ENCODE data around the gene PTMA. TPM values are rescaled to one million over a fixed set of nuclear protein-coding genes. Genes with fewer than 3 reads are reported as not detected.

The PTMA gene
- total RNA-seq, 1 experiment from 2014 or later: 2,164 TPM

DNA sequence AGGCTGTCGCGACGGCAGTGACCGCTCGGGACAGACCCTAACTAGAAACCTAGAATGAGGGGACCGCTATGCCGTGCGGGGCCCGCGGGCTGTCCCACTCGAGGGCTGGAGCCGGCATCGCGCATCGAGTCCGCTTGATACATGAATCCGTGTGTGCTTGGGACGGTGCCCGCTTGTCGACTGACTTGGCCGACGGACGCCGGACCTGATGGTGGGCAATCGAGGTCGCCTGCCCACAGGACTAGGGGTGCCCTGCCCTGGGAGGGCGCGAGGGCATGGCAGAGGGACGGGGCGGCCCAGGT is 749 bp upstream of the PTMA start (continued):
- TF ChIP-seq ARID4B (CRISPR knock-in tag; IDR thresholded peaks at IDR 0.05; ENCODE audit: borderline replicate concordance): no peak; the same call in 1 of the 2 replicates
- no peak for TF ChIP-seq NFYB (CRISPR knock-in tag; conservative IDR thresholded peaks at IDR 0.05; ENCODE audit: low read depth)

GRCh38 chr2:231708773-231709635 is 679 bp downstream of the PTMA start:
- Mint-ChIP-seq H3K9me3 (no peaks in the 10 kb centered on the region), H3K27me3 (ENCODE audit: low read depth) (peaks cover 5% of the 10 kb centered on the region; the same call in 1 of the 2 replicates), H3K36me3 (peaks cover 41% of the 10 kb centered on the region), H3K4me1 (peaks cover 34% of the 10 kb centered on the region), H3K4me3 (peak overlapping the region; percentile 96), H3K27ac (no peak overlapping the region)
- ATAC-seq (no peak), DNase-seq (ENCODE audit: low spot score) (no peak)
- POLR2A ChIA-PET: interaction anchor here (0.6 to 4.8 kb wide), 25 partner anchors 12 to 244 kb away, joined by 3 to 72 read pairs (median 5); partner anchors contain the start of genes COPS7B and NCL
- CTCF ChIA-PET: interaction anchor here (0.9 to 4.0 kb wide), 8 partner anchors 23 to 107 kb away, joined by 3 to 39 read pairs (median 16); no protein-coding TSS in a partner anchor
- TF ChIP-seq SP1 (CRISPR knock-in tag; conservative IDR thresholded peaks at IDR 0.05) (no peak), ZNF416 (CRISPR knock-in tag; IDR thresholded peaks at IDR 0.05) (no peak), ZNF423 (CRISPR knock-in tag; IDR thresholded peaks at IDR 0.05) (no peak), NR2C2 (CRISPR knock-in tag; IDR thresholded peaks at IDR 0.05) (no peak), AFF4 (CRISPR knock-in tag; IDR thresholded peaks at IDR 0.05; ENCODE audit: borderline replicate concordance) (0 out of 2 replicates have a peak, but pooled peaks have one; percentile 5), ZMAT4 (CRISPR knock-in tag; IDR thresholded peaks at IDR 0.05) (no peak), NFATC4 (CRISPR knock-in tag; IDR thresholded peaks at IDR 0.05) (0 out of 2 replicates have a peak, but pooled peaks have one; percentile 33), ZNF138 (CRISPR knock-in tag; conservative IDR thresholded peaks at IDR 0.05) (no peak; the same call in 1 of the 2 replicates), ZBTB21 (CRISPR knock-in tag; IDR thresholded peaks at IDR 0.05; ENCODE audit: borderline replicate concordance) (no peak), ZNF396 (CRISPR knock-in tag; IDR thresholded peaks at IDR 0.05; ENCODE audit: borderline replicate concordance) (no peak), CREB1 (CRISPR knock-in tag; IDR thresholded peaks at IDR 0.05) (no peak), ZNF671 (CRISPR knock-in tag; IDR thresholded peaks at IDR 0.05) (peak; percentile 69), RELA (CRISPR knock-in tag; IDR thresholded peaks at IDR 0.05; ENCODE audit: borderline replicate concordance) (no peak), ZNF317 (CRISPR knock-in tag; IDR thresholded peaks at IDR 0.05; ENCODE audit: borderline replicate concordance, low read depth) (peak; percentile 40; the same call in 1 of the 2 replicates), SMAD3 (CRISPR knock-in tag; IDR thresholded peaks at IDR 0.05; ENCODE audit: borderline replicate concordance) (no peak), NFYB (CRISPR knock-in tag; conservative IDR thresholded peaks at IDR 0.05; ENCODE audit: low read depth) (no peak; the same call in 1 of the 2 replicates), TP53 (CRISPR knock-in tag; IDR thresholded peaks at IDR 0.05) (no peak), NFE2L1 (CRISPR knock-in tag; IDR thresholded peaks at IDR 0.05) (no peak; the same call in 1 of the 2 replicates), GABPB1 (CRISPR knock-in tag; IDR thresholded peaks at IDR 0.05) (peak; percentile 8; the same call in 1 of the 2 replicates), OVOL2 (CRISPR knock-in tag; IDR thresholded peaks at IDR 0.05; ENCODE audit: borderline replicate concordance) (no peak), KAT7 (CRISPR knock-in tag; IDR thresholded peaks at IDR 0.05; ENCODE audit: borderline replicate concordance) (no peak)
- TF ChIP-seq, protein P1, sequence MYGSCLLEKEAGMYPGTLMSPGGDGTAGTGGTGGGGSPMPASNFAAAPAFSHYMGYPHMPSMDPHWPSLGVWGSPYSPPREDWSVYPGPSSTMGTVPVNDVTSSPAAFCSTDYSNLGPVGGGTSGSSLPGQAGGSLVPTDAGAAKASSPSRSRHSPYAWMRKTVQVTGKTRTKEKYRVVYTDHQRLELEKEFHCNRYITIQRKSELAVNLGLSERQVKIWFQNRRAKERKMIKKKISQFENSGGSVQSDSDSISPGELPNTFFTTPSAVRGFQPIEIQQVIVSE (CRISPR knock-in tag; IDR thresholded peaks at IDR 0.05; ENCODE audit: borderline replicate concordance): no peak
- TF ChIP-seq, protein P2, sequence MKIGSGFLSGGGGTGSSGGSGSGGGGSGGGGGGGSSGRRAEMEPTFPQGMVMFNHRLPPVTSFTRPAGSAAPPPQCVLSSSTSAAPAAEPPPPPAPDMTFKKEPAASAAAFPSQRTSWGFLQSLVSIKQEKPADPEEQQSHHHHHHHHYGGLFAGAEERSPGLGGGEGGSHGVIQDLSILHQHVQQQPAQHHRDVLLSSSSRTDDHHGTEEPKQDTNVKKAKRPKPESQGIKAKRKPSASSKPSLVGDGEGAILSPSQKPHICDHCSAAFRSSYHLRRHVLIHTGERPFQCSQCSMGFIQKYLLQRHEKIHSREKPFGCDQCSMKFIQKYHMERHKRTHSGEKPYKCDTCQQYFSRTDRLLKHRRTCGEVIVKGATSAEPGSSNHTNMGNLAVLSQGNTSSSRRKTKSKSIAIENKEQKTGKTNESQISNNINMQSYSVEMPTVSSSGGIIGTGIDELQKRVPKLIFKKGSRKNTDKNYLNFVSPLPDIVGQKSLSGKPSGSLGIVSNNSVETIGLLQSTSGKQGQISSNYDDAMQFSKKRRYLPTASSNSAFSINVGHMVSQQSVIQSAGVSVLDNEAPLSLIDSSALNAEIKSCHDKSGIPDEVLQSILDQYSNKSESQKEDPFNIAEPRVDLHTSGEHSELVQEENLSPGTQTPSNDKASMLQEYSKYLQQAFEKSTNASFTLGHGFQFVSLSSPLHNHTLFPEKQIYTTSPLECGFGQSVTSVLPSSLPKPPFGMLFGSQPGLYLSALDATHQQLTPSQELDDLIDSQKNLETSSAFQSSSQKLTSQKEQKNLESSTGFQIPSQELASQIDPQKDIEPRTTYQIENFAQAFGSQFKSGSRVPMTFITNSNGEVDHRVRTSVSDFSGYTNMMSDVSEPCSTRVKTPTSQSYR (CRISPR knock-in tag; IDR thresholded peaks at IDR 0.05): no peak

All from WTC11 (cell line).